H1 (cell line): ENCODE results near the gene STKLD1.

Source experiments
- CBX5 ChIP-seq: fragments of 300-800, 300-1000 bp; sonication (generic); IDR thresholded peaks from 2 replicates; pipeline ENCODE4 v1.7.1; 2016; ENCODE audit warnings: antibody characterized with exemption, low read length, low read depth
- CEBPB ChIP-seq: IDR thresholded peaks from 2 replicates; pipeline ENCODE4 v1.6.1; 2012; ENCODE audit warnings: low read depth, low read length
- CTCF ChIP-seq, 3 experiments: IDR thresholded peaks; 1 replicate in 2 of 3; 2 replicates in 1 of 3; pipeline versions ENCODE4 v1.5.1 to v1.6.1; 2011; ENCODE audit warnings: low read length in 3 of 3, mild to moderate bottlenecking in 3 of 3, inconsistent platforms in 2 of 3, low read depth in 1 of 3, moderate library complexity in 1 of 3; ENCODE audit not compliant: insufficient read depth in 1 of 3; ENCODE audit errors: control extremely low read depth in 1 of 3
- EZH2 ChIP-seq: fragments of 200-600 bp; sonication (generic); IDR thresholded peaks from 2 replicates; pipeline ENCODE4 v1.7.1; 2012; ENCODE audit warnings: low read depth, mild to moderate bottlenecking, moderate library complexity, low read length, inconsistent platforms; ENCODE audit not compliant: severe bottlenecking
- GABPA ChIP-seq: IDR thresholded peaks from 2 replicates; pipeline ENCODE4 v1.6.1; 2011; ENCODE audit warnings: mild to moderate bottlenecking, low read length, moderate library complexity, borderline replicate concordance; ENCODE audit not compliant: insufficient read depth
- HDAC2 ChIP-seq, 2 experiments: fragments of 300-600 bp in 1 of 2; sonication (generic) in 1 of 2; IDR thresholded peaks; 2 replicates each; pipeline ENCODE4 v1.6.1; 2011 to 2012; ENCODE audit warnings: low read depth in 2 of 2, low read length in 2 of 2, mild to moderate bottlenecking in 2 of 2, moderate library complexity in 2 of 2, borderline replicate concordance in 1 of 2, inconsistent platforms in 1 of 2
- KDM5A ChIP-seq: fragments of 200-600 bp; IDR thresholded peaks from 2 replicates; pipeline ENCODE4 v1.7.1; 2012; ENCODE audit warnings: mild to moderate bottlenecking, low read length, inconsistent platforms, mixed read lengths
- MAX ChIP-seq: IDR thresholded peaks from 2 replicates; pipeline ENCODE4 v1.6.1; 2012; ENCODE audit warnings: inconsistent platforms
- POLR2A ChIP-seq, 2 experiments: IDR thresholded peaks; 1 replicate in 1 of 2; 2 replicates in 1 of 2; pipeline ENCODE4 v1.6.1; 2011; ENCODE audit warnings: low read depth in 2 of 2, low read length in 2 of 2, mild to moderate bottlenecking in 2 of 2; ENCODE audit errors: control extremely low read depth in 1 of 2
- POLR2AphosphoS5 ChIP-seq: IDR thresholded peaks from 2 replicates; pipeline ENCODE4 v1.6.1; 2011; ENCODE audit warnings: low read depth, low read length
- RXRA ChIP-seq: IDR thresholded peaks from 2 replicates; pipeline ENCODE4 v1.6.1; 2011; ENCODE audit warnings: low read depth, mild to moderate bottlenecking, low read length, moderate library complexity; ENCODE audit not compliant: insufficient read depth
- TAF1 ChIP-seq: IDR thresholded peaks from 2 replicates; pipeline ENCODE4 v1.6.1; 2011; ENCODE audit warnings: mild to moderate bottlenecking, low read depth, low read length
- YY1 ChIP-seq: IDR thresholded peaks from 2 replicates; pipeline ENCODE4 v1.6.1; 2011; ENCODE audit warnings: low read depth, mild to moderate bottlenecking, low read length

GRCh38 chr9:133415170-133415569, 39.0 kb downstream of the STKLD1 start:
- TF ChIP-seq TAF1 (no peak), CBX5 (no peak), POLR2AphosphoS5 (no peak), CTCF (IDR thresholded peaks at IDR 0.05; ENCODE audit: control extremely low read depth in 1 of 3, insufficient read depth in 1 of 3, low read depth in 1 of 3, low read length in 3 of 3) (no peak), MAX (no peak), EZH2 (no peak), POLR2A (IDR thresholded peaks at IDR 0.05; ENCODE audit: control extremely low read depth in 1 of 2, low read depth in 2 of 2, low read length in 2 of 2) (no peak), RXRA (no peak), HDAC2 (IDR thresholded peaks at IDR 0.05; ENCODE audit: borderline replicate concordance in 1 of 2, low read depth in 2 of 2, low read length in 2 of 2) (no peak), KDM5A (no peak), CEBPB (no peak), YY1 (no peak), GABPA (no peak)
